Fibroblast of lung (primary cell): Measurements from ENCODE around the gene GHRHR. TPM values are rescaled to one million over a fixed set of nuclear protein-coding genes. Genes with fewer than 3 reads are reported as not detected.

Source experiments
- DNase-seq, 2 donors: peaks; one replicate each; pipeline versions ENCODE4 v3.0.0 to v3.0.0-alpha.2; 2010; ENCODE audit warnings: low read depth in 2 of 2
- H2AFZ ChIP-seq: 2 replicates; pipeline ENCODE4 v1.5.1; 2012; ENCODE audit warnings: low read length, control low read depth, inconsistent platforms
- H3K27ac ChIP-seq: 2 replicates; pipeline ENCODE4 v1.5.1; 2011; ENCODE audit warnings: low read length, control low read depth; ENCODE audit not compliant: insufficient read depth
- H3K27me3 ChIP-seq: 2 replicates; pipeline ENCODE4 v1.5.1; 2011; ENCODE audit warnings: mild to moderate bottlenecking, low read length; ENCODE audit not compliant: control insufficient read depth, insufficient read depth
- H3K36me3 ChIP-seq: 2 replicates; pipeline ENCODE4 v1.5.1; 2011; ENCODE audit warnings: low read length; ENCODE audit not compliant: control insufficient read depth, insufficient read depth
- H3K4me1 ChIP-seq: 2 replicates; pipeline ENCODE4 v1.5.1; 2011; ENCODE audit warnings: low read length; ENCODE audit not compliant: control insufficient read depth, insufficient read depth; ENCODE audit errors: extremely low read depth
- H3K4me2 ChIP-seq: 2 replicates; pipeline ENCODE4 v1.5.1; 2011; ENCODE audit warnings: low read length, control low read depth; ENCODE audit not compliant: insufficient read depth; ENCODE audit errors: extremely low read depth
- H3K4me3 ChIP-seq, 4 experiments: fragments of 200-600 bp in 1 of 4; sonication (generic) in 1 of 4; replicated peaks in 1 of 4; 2 replicates each; pipeline ENCODE4 v1.5.1; 2011 to 2016; ENCODE audit warnings: low read length in 4 of 4, low read depth in 3 of 4, mild to moderate bottlenecking in 3 of 4, control low read depth in 2 of 4, inconsistent platforms in 1 of 4, mixed read lengths in 1 of 4; ENCODE audit not compliant: insufficient read depth in 1 of 4; ENCODE audit errors: control extremely low read depth in 1 of 4
- H3K79me2 ChIP-seq: 2 replicates; pipeline ENCODE4 v1.5.1; 2012; ENCODE audit warnings: mild to moderate bottlenecking, low read length, inconsistent platforms; ENCODE audit not compliant: control insufficient read depth, insufficient read depth
- H3K9ac ChIP-seq: 2 replicates; pipeline ENCODE4 v1.5.1; 2011; ENCODE audit warnings: mild to moderate bottlenecking, low read length, control low read depth; ENCODE audit not compliant: insufficient read depth
- H3K9me3 ChIP-seq: 2 replicates; pipeline ENCODE4 v1.5.1; 2012; ENCODE audit warnings: low read depth, low read length; ENCODE audit not compliant: control insufficient read depth, insufficient read depth
- H4K20me1 ChIP-seq: 2 replicates; pipeline ENCODE4 v1.5.1; 2011; ENCODE audit warnings: low read length; ENCODE audit not compliant: control insufficient read depth, insufficient read depth; ENCODE audit errors: extremely low read depth
- CTCF ChIP-seq, 2 donors: IDR thresholded peaks in 1 of 2; conservative IDR thresholded peaks in 1 of 2; 1 replicate in 1 of 2; 2 replicates in 1 of 2; pipeline ENCODE4 v1.5.1; 2011 to 2012; ENCODE audit warnings: low read length in 2 of 2, control low read depth in 1 of 2, inconsistent platforms in 1 of 2, low read depth in 1 of 2, mild to moderate bottlenecking in 1 of 2
- EZH2 ChIP-seq: IDR thresholded peaks from 2 replicates; pipeline ENCODE4 v1.5.1; 2012; ENCODE audit warnings: low read length, control low read depth, mild to moderate bottlenecking; ENCODE audit errors: missing control alignments
- polyA plus RNA-seq, 2 donors: library from polyadenylated mRNA; depleted of rRNA in 1 of 2; stranded (reverse) in 1 of 2; unstranded in 1 of 2; fragments of >200 nt; gene quantifications; 2 replicates each; pipeline ENCODE4 v1.2.1, GENCODE V29; 2011 to 2012; ENCODE audit warnings: missing spikeins in 1 of 2
- total RNA-seq: library from RNA; depleted of rRNA; stranded (reverse); fragments of >200 nt; gene quantifications from 2 replicates; pipeline ENCODE4 v1.2.1, GENCODE V29; 2014

GHRHR gene
- total and polyA plus RNA-seq, 2 donors (not counting 1 experiment from before 2014, with no cell fraction given): not detected

GRCh38 chr7:31014826-31015225, 51.1 kb downstream of the GHRHR start:
- H3K4me2 ChIP-seq: no peak overlapping the region
- no peaks in the 10 kb centered on the region for H3K27me3 ChIP-seq

GRCh38 chr7:31017032-31017675, 53.4 kb downstream of the GHRHR start:
- no peak for DNase-seq
- Histone ChIP-seq H3K27me3 (no peaks in the 10 kb centered on the region), H3K4me1 (no peaks in the 10 kb centered on the region), H2AFZ (no peak overlapping the region), H3K27ac (no peak overlapping the region), H3K4me2 (no peak overlapping the region), H3K4me3 (no peak overlapping the region), H3K9ac (no peak overlapping the region), H3K9me3 (no peaks in the 10 kb centered on the region), H3K79me2 (no peaks in the 10 kb centered on the region), H4K20me1 (no peaks in the 10 kb centered on the region), H3K36me3 (no peaks in the 10 kb centered on the region)
- TF ChIP-seq CTCF (conservative IDR thresholded peaks at IDR 0.05 in 1 of 2, IDR thresholded peaks at IDR 0.05 in 1 of 2; ENCODE audit: low read depth in 1 of 2, low read length in 2 of 2): no peak

More at GRCh38 chr7:31014826-31015225, 51.1 kb downstream of the GHRHR start:
- Histone ChIP-seq H3K4me1 (no peaks in the 10 kb centered on the region), H4K20me1 (no peaks in the 10 kb centered on the region), H3K79me2 (no peaks in the 10 kb centered on the region), H3K9me3 (no peaks in the 10 kb centered on the region), H3K4me3 (no peak overlapping the region), H3K27ac (no peak overlapping the region), H3K36me3 (no peaks in the 10 kb centered on the region), H3K9ac (no peak overlapping the region), H2AFZ (no peak overlapping the region)
- DNase-seq: no peak
- no peak for TF ChIP-seq EZH2
- no peak for TF ChIP-seq CTCF (conservative IDR thresholded peaks at IDR 0.05 in 1 of 2, IDR thresholded peaks at IDR 0.05 in 1 of 2; ENCODE audit: low read depth in 1 of 2, low read length in 2 of 2)

- Histone ChIP-seq H3K79me2 (no peaks in the 10 kb centered on the region), H3K9ac (no peak overlapping the region), H3K36me3 (no peaks in the 10 kb centered on the region), H3K9me3 (no peaks in the 10 kb centered on the region), H3K4me3 (no peak overlapping the region), H3K4me2 (no peak overlapping the region), H3K27ac (no peak overlapping the region), H3K4me1 (no peaks in the 10 kb centered on the region), H3K27me3 (no peaks in the 10 kb centered on the region), H4K20me1 (no peaks in the 10 kb centered on the region), H2AFZ (no peak overlapping the region)
- TF ChIP-seq CTCF (conservative IDR thresholded peaks at IDR 0.05 in 1 of 2, IDR thresholded peaks at IDR 0.05 in 1 of 2; ENCODE audit: low read depth in 1 of 2, low read length in 2 of 2): no peak
- TF ChIP-seq EZH2: no peak
- DNase-seq: no peak
Measured at GRCh38 chr7:31017721-31018120, 54.0 kb downstream of the GHRHR start.
